SK-N-MC (cell line): Measurements from ENCODE around the gene EFNB2.

Experiments
- EZH2 ChIP-seq: fragments of 200-600 bp; sonication (generic); IDR thresholded peaks from one replicate; pipeline ENCODE4 v1.6.1; 2017; ENCODE audit warnings: antibody characterized with exemption
- FOXP2 ChIP-seq: optimal IDR thresholded peaks from 2 replicates; pipeline ENCODE3; 2011; ENCODE audit warnings: mild to moderate bottlenecking, moderate library complexity; ENCODE audit not compliant: insufficient read depth; ENCODE audit errors: extremely low read length, control extremely low read depth
- POLR2AphosphoS5 ChIP-seq: IDR thresholded peaks from 2 replicates; pipeline ENCODE4 v1.6.1; 2012; ENCODE audit warnings: mild to moderate bottlenecking, low read depth, low read length, borderline replicate concordance

GRCh38 chr13:106569233-106570095 lies 34.0 kb upstream of the EFNB2 start:
- TF ChIP-seq FOXP2 (no peak), EZH2 (no peak), POLR2AphosphoS5 (no peak)
